NCI-H187 (cell line): ENCODE results near the gene OBP2A.

Experiments
- DNase-seq, 2 experiments: peaks; one replicate each; lab custom pipeline; 2025; lab: John Stamatoyannopoulos, UW

The OBP2A gene

GRCh38 chr9:135552021-135552697 is 6.2 kb downstream of the OBP2A start:
- no peak for DNase-seq

GRCh38 chr9:135552698-135553171 is 6.8 kb downstream of the OBP2A start:
- no peak for DNase-seq

- no peak for DNase-seq
Observed at GRCh38 chr9:135554718-135555117, 8.8 kb downstream of the OBP2A start.

- DNase-seq, result no peak
Observed at GRCh38 chr9:135555203-135555602, 9.3 kb downstream of the OBP2A start.

- DNase-seq, result no peak
Observed at GRCh38 chr9:135555910-135556309, 10.0 kb downstream of the OBP2A start.

- DNase-seq, result no peak
Observed at GRCh38 chr9:135559606-135560005, 13.7 kb downstream of the OBP2A start.

- no peak for DNase-seq
Observed at GRCh38 chr9:135561391-135562234, 15.7 kb downstream of the OBP2A start, which contains the start of gene PAEP. Gene PAEP, plus strand, starts transcription at chr9:135561756.

- DNase-seq, result no peak
Observed at GRCh38 chr9:135562235-135562745, 16.4 kb downstream of the OBP2A start.

GRCh38 chr9:135563039-135563476 is 17.1 kb downstream of the OBP2A start:
- no peak for DNase-seq

- DNase-seq, result no peak
Observed at GRCh38 chr9:135563858-135564257, 17.9 kb downstream of the OBP2A start.

GRCh38 chr9:135565141-135565628 is 19.3 kb downstream of the OBP2A start:
- no peak for DNase-seq

GRCh38 chr9:135565636-135566035 is 19.7 kb downstream of the OBP2A start:
- DNase-seq, result no peak

- no peak for DNase-seq
Observed at GRCh38 chr9:135566552-135566951, 20.6 kb downstream of the OBP2A start.

GRCh38 chr9:135567311-135567710 is 21.4 kb downstream of the OBP2A start:
- DNase-seq, result no peak

GRCh38 chr9:135568026-135568425 is 22.1 kb downstream of the OBP2A start:
- no peak for DNase-seq

- DNase-seq, result no peak
Observed at GRCh38 chr9:135570456-135570855, 24.5 kb downstream of the OBP2A start.

- no peak for DNase-seq
Observed at GRCh38 chr9:135572233-135572632, 26.3 kb downstream of the OBP2A start.

- no peak for DNase-seq
Observed at GRCh38 chr9:135573124-135573523, 27.2 kb downstream of the OBP2A start.

- DNase-seq, result no peak
Observed at GRCh38 chr9:135574331-135574730, 28.4 kb downstream of the OBP2A start.

GRCh38 chr9:135574943-135575342 is 29.0 kb downstream of the OBP2A start:
- no peak for DNase-seq

GRCh38 chr9:135575995-135576631 is 30.2 kb downstream of the OBP2A start:
- no peak for DNase-seq

- DNase-seq, result no peak
Observed at GRCh38 chr9:135577256-135577655, 31.3 kb downstream of the OBP2A start.
